Measurements from ENCODE around the gene HK1.

DNA sequence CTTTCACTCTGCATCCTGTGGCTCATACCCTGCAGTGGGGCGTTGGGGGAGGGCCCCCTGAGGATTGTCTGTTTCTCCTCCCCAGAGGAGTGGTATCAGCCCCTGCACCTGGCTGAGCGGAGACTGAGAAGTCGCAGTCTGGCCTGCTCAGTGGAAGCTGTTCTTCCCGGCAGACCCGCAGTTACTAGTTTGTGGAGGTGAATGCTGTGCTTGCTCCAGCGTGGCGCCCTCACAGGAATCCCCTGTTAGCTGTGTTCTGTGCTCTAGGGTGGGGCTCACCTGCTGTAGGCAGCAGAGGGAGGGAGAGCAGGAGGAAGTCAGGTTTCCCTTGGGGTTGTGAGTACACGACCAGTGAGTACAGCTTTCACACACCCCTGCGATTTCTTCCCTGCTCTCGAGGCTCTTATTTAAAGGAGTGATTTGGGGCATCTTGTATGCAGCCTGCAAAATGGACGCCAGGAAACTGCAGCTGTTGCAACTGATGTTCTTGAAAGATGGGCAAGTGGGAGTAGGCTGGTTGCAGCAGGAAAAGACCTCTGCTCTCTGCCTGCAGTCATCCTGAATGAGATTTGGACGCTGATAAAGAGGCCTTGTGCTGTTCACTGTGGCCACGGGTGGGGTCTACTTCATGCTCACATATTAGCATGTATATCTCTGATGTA lies 66.4 kb downstream of the HK1 start:
- TF ChIP-seq, protein P1, sequence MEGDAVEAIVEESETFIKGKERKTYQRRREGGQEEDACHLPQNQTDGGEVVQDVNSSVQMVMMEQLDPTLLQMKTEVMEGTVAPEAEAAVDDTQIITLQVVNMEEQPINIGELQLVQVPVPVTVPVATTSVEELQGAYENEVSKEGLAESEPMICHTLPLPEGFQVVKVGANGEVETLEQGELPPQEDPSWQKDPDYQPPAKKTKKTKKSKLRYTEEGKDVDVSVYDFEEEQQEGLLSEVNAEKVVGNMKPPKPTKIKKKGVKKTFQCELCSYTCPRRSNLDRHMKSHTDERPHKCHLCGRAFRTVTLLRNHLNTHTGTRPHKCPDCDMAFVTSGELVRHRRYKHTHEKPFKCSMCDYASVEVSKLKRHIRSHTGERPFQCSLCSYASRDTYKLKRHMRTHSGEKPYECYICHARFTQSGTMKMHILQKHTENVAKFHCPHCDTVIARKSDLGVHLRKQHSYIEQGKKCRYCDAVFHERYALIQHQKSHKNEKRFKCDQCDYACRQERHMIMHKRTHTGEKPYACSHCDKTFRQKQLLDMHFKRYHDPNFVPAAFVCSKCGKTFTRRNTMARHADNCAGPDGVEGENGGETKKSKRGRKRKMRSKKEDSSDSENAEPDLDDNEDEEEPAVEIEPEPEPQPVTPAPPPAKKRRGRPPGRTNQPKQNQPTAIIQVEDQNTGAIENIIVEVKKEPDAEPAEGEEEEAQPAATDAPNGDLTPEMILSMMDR (IDR thresholded peaks at IDR 0.05): no peak
- TF ChIP-seq POLR2A (IDR thresholded peaks at IDR 0.05): no peak

Measured in gastroesophageal sphincter (tissue), 3 donors.